NCI-H524 (cell line): ENCODE measurements around the gene GZMM.

Source experiments
- DNase-seq, 2 experiments: peaks; one replicate each; lab custom pipeline; 2025; lab: John Stamatoyannopoulos, UW

GZMM gene

GRCh38 chr19:566844-567243 is 23.0 kb downstream of the GZMM start:
- DNase-seq, result no peak

GRCh38 chr19:567296-567900 is 23.5 kb downstream of the GZMM start:
- DNase-seq, result no peak

DNA sequence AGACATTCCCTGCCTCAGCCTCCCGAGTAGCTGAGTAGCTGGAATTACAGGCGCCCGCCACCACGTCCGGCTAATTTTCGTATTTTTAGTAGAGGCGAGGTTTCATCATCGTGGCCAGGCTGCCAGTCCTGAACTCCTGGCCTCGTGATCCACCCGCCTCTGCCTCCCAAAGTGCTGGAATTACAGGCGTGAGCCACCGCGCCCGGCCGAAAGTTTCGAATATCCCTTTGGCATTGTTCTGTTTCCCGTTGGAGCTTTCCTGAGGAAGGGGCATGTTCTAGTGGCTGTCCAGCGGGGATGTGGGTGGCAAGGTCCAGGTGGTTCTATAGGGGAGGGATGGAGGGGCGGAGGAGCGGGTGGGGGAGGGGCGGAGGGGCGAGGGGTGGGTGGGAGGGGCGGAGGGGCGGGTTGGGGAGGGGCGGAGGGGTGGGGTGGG is 26.4 kb downstream of the GZMM start:
- no peak for DNase-seq

GRCh38 chr19:570937-571565 is 27.2 kb downstream of the GZMM start:
- peak; percentile 61 to 64 for DNase-seq

DNA sequence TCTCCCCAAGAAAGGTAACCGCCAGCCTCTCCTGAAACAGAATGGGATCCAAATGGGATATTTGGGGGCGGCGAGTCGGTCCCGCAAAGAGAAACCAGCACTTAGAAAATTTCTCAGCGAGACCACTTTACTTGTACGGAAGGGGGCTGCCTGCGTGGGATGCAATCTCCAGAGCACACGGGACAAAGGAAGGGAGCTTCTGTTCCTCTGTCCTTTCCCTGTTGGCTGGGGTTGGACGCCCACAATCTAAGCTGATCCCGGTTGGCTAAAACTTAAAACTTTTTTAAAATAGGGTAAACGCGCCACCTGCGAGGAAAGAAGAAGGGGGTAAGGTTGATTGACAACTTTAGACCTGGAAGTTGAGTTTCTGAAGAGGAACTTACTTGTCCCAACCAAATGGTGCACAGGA is 27.7 kb downstream of the GZMM start:
- peak; percentile 47 to 61 for DNase-seq

DNA sequence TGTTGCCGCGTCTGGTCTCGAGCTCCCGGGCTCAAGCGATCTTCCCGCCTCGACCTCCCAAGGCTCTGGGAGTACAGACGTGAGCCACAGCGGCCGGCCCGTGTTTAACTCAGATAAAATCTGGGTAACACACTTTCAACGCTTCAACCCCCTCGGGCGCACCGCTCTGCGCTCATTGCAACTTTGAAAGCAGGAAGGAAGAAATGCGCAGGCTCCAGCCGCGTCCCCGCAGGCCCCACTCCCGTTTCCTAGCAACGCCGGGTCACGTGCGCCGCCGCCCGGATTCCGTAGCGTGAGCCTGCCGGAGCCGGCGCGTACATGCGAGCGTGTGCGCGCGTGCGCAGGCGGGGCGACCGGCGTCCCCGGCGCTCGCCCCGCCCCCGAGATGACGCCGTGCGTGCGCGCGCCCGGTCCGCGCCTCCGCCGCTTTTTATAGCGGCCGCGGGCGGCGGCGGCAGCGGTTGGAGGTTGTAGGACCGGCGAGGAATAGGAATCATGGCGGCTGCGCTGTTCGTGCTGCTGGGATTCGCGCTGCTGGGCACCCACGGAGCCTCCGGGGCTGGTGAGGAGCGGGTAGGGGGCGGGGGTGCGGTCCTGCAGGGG is 28.4 kb downstream of the GZMM start, which contains the start of gene BSG:
BSG (plus strand) TSS at position 457 of the 603 bp plus-strand sequence; CDS start at position 496, 39 bp downstream.
- DNase-seq, result peak; percentile 96 to 98

DNA sequence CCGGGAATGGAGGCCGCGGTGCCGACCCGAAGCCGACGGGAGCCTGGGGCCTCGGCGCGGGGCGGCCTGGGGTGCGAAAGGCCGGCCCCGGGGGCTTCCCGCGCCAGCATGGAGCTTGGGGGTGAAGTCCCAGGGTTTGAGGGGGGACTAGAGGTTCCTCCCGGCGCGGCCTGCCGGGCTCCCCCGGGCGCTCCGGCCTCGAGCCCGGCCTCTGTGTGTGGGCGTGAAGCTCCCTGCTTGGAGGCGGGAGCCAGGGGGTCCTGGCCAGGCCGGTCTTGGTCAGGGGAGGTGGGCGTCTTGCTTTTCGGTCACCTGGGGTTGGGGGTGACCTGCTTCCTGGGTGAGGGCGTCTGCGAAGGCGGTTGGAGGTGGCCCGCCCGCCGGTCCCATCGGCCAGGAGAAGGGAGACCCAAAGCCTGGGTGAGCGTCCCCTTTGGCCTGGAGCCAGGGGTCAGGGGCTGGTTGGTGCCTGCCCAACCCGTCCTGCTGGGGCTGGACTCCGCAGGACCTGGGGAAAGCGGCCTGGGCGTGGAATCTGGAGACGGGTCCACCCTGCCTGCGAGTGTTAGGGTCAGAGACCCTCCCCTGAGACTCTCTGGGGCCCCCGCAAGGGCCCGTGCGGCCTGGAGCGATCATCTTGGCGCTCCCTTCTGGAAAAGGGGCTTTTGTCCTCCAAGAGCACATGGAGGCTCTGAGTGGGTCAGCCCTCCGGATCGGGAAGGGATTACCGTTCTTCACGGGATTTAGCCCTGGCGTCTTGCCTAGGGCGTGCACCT is 29.1 kb downstream of the GZMM start:
- DNase-seq, result peak; percentile 74 to 88

DNA sequence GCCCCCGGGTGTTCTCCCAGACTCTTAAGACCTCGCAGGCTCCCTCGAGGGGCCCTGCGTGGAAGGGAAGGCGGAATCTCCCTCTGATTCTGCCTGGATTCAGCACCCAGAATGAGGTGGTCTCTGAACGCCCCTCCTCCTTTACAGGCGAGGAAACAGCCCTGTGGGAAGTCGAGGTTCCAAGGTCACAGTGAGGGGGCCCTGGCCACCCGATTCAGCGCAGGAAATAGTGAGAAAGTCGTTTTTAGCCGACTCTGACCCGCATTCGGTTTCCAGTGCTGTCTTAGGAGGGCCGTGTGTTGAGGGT is 29.6 kb downstream of the GZMM start:
- no peak for DNase-seq

GRCh38 chr19:574658-575526 is 31.0 kb downstream of the GZMM start:
- DNase-seq, result no peak

- no peak for DNase-seq
Observed at GRCh38 chr19:575527-576506, 32.0 kb downstream of the GZMM start.

DNA sequence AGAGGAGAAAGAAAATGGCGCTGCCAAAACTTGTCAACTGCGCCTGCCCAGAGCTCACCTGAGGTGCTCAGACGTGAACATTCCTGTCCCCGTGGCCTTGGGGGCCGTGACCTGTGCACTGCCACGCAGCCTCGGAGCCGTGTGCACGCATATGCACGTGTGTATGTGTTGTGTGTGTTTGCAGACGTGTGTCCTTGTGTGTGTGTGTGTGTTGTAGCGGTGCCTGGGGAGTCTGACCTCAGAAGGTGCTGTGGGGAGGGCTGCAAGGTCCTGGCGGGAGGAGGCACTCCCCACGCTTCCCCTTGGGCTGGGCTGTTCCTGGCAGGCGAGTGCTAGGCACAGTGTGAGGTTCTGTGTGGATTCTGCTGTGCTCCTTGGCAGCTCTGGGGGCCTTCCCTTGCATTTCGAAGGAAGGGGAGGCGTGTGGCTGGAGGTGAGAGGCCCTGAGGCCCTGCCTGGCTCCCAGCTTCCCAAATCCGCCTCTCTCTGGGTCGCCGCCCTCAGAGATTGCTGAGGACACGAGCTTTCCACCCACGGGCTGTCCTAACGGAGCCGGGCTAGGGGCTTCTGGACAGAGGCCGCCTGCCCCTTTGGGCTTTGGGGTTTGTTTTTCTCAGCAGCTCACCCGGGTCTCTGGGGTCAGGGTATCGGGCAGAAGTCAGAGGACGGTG is 33.0 kb downstream of the GZMM start:
- no peak for DNase-seq

DNA sequence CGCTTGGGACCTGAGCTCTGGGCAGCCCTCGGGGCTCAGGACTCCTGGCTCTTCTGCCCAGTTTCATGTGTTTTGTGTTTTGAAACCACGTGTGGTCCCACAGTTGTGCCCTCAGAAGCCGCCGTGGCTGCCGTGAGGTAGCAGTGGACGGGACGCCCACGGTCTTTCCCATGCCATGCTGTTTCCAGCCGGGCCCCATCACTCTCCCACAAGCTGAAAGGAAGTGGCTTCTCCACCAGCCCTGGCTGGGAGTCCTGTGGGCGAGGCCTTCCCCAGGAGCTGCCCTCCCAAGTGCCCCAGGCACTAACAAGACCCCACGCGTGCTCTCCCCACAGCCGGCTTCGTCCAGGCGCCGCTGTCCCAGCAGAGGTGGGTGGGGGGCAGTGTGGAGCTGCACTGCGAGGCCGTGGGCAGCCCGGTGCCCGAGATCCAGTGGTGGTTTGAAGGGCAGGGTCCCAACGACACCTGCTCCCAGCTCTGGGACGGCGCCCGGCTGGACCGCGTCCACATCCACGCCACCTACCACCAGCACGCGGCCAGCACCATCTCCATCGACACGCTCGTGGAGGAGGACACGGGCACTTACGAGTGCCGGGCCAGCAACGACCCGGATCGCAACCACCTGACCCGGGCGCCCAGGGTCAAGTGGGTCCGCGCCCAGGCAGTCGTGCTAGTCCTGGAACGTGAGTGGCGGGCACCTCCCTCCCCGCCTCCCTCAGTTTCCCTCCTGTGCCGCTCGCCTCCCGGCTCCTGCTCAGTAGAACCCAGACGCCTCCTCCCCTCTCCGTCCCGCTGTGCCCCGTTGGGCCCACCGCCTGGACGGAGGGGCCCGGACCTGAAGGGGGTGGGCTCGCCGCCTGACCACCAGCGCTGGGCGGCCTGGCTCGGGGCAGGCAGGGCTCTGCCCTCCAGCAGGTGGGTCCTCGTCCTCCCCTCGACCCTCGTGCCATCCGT is 33.9 kb downstream of the GZMM start:
- DNase-seq, result no peak

- no peak for DNase-seq
Observed at GRCh38 chr19:579111-579841, 35.4 kb downstream of the GZMM start.

DNA sequence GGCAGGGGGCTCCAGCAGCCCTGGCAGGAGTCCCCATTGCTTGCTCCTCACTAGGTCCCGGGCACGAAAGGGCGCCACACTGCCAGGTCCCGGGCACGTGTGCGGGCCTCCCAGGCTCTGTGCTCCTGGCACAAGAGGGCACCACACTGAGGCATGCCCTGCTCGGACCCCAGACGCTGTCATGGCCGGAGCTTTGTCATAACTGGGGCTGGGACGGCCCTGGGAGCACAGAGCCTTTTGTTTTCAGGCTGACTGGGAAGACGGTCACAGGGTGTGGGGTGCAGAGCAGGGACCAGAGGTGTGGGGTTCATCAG is 35.9 kb downstream of the GZMM start:
- no peak for DNase-seq

DNA sequence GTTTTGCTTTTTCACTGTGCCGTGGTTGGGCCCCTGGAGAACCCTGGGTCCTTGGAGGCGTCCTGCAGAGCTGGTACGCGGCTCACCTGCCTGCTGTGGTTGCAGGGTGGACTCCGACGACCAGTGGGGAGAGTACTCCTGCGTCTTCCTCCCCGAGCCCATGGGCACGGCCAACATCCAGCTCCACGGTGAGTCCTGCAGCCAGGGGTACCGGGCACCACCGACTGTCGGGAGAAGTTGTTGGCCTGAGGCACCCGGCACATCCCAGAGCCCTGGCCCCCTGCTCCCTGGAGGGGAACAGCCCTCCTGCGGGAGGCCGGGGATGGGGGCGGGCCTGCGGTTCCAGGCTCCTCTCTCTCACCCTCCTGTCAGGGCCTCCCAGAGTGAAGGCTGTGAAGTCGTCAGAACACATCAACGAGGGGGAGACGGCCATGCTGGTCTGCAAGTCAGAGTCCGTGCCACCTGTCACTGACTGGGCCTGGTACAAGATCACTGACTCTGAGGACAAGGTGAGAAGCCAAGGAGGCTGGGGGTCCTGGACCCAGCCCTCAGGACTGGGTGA is 36.5 kb downstream of the GZMM start:
- DNase-seq, result no peak

DNA sequence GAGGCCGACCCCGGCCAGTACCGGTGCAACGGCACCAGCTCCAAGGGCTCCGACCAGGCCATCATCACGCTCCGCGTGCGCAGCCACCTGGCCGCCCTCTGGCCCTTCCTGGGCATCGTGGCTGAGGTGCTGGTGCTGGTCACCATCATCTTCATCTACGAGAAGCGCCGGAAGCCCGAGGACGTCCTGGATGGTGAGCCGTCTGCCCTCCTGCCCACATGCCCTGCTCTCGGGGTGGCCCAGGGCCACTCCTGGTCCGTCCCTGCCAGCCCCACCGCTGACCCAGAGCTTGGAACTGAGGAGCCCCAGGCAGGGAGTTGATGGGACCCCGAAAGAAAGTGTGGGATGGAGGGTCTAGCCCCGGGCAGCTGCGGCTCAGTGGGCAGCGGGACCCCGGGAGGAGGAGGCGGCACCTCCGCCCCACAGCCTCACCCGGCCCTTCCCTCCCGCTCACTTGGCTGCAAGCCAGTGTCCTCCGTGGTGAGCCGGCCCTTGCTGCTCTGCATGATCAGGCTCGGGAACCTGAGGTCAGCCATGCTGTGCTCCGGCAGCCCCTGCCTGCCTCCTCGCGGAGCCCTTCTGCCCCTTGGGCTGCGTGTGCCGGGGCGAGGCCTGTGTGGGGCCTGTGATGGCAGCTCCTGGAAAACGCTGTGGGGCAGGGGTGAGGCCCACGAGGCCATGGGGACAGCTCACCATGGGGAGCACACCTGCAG is 37.7 kb downstream of the GZMM start:
- no peak for DNase-seq

DNA sequence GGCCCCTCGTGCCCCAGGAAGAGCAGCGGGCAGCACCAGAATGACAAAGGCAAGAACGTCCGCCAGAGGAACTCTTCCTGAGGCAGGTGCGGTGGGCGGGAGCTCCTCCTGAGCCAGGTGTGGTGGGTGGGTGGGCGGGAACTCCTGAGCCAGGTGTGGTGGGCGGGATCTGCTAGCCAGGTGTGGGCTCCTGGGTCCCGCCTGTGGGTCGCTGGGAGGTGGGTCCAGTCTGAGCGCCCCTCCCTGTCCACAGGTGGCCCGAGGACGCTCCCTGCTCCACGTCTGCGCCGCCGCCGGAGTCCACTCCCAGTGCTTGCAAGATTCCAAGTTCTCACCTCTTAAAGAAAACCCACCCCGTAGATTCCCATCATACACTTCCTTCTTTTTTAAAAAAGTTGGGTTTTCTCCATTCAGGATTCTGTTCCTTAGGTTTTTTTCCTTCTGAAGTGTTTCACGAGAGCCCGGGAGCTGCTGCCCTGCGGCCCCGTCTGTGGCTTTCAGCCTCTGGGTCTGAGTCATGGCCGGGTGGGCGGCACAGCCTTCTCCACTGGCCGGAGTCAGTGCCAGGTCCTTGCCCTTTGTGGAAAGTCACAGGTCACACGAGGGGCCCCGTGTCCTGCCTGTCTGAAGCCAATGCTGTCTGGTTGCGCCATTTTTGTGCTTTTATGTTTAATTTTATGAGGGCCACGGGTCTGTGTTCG is 38.8 kb downstream of the GZMM start:
- DNase-seq, result no peak
